ENCODE results near the gene CIITA.
A peak's percentile ranks its signal among the peaks of the same experiment; 100 is the strongest.

Gene CIITA

DNA sequence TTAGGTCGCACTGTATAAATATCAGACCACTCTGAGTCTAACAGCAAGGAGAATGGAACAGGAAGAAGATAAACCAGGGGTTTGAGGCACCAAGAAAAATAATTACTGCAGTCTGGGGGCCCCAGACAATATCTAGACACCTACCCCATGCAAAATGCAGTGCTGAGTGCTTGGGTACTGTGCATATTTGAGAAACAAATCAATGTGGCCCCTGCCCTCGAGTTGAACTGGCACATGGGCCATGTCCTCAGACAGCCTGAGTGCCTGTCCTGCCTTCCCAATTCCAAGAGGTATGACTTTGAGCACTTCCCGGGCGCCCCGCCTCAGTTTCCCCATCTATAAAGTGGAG is 6.2 kb upstream of the CIITA start:
- Histone ChIP-seq H3K4me1 (ENCODE audit: control insufficient read depth, low read length) (peaks cover 98% of the 10 kb centered on the region), H3K4me3 (ENCODE audit: low read length) (peak overlapping the region; percentile 59), H3K4me2 (ENCODE audit: low read length) (peak overlapping the region; percentile 83), H3F3A (ENCODE audit: control insufficient read depth, insufficient read depth) (peaks cover 14% of the 10 kb centered on the region; the same call in 1 of the 2 replicates), H4K20me1 (ENCODE audit: control insufficient read depth, insufficient read depth, low read depth, low read length) (no peaks in the 10 kb centered on the region), H3K36me3 (ENCODE audit: control insufficient read depth, low read length) (no peaks in the 10 kb centered on the region; the same call in 1 of the 2 replicates), H3K27ac (ENCODE audit: low read depth, low read length) (peak overlapping the region; percentile 84; the same call in 1 of the 2 replicates), H3K27me3 (ENCODE audit: control insufficient read depth, low read length) (0 out of 2 replicates have a peak, but pooled peaks cover 3% of the 10 kb centered on the region), H3K9me2 (replicated peaks; ENCODE audit: control insufficient read depth, low read length) (no peaks in the 10 kb centered on the region), H3K79me2 (ENCODE audit: control insufficient read depth, low read length) (no peaks in the 10 kb centered on the region), H3K9me3 (ENCODE audit: control insufficient read depth, insufficient read depth, low read length) (no peaks in the 10 kb centered on the region)
- TF ChIP-seq EZH2phosphoT487 (IDR thresholded peaks at IDR 0.05; ENCODE audit: borderline replicate concordance, low read length), result no peak
- TF ChIP-seq, protein P1, sequence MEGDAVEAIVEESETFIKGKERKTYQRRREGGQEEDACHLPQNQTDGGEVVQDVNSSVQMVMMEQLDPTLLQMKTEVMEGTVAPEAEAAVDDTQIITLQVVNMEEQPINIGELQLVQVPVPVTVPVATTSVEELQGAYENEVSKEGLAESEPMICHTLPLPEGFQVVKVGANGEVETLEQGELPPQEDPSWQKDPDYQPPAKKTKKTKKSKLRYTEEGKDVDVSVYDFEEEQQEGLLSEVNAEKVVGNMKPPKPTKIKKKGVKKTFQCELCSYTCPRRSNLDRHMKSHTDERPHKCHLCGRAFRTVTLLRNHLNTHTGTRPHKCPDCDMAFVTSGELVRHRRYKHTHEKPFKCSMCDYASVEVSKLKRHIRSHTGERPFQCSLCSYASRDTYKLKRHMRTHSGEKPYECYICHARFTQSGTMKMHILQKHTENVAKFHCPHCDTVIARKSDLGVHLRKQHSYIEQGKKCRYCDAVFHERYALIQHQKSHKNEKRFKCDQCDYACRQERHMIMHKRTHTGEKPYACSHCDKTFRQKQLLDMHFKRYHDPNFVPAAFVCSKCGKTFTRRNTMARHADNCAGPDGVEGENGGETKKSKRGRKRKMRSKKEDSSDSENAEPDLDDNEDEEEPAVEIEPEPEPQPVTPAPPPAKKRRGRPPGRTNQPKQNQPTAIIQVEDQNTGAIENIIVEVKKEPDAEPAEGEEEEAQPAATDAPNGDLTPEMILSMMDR (IDR thresholded peaks at IDR 0.05; ENCODE audit: low read depth, low read length, poor library complexity, severe bottlenecking), result no peak

DNA sequence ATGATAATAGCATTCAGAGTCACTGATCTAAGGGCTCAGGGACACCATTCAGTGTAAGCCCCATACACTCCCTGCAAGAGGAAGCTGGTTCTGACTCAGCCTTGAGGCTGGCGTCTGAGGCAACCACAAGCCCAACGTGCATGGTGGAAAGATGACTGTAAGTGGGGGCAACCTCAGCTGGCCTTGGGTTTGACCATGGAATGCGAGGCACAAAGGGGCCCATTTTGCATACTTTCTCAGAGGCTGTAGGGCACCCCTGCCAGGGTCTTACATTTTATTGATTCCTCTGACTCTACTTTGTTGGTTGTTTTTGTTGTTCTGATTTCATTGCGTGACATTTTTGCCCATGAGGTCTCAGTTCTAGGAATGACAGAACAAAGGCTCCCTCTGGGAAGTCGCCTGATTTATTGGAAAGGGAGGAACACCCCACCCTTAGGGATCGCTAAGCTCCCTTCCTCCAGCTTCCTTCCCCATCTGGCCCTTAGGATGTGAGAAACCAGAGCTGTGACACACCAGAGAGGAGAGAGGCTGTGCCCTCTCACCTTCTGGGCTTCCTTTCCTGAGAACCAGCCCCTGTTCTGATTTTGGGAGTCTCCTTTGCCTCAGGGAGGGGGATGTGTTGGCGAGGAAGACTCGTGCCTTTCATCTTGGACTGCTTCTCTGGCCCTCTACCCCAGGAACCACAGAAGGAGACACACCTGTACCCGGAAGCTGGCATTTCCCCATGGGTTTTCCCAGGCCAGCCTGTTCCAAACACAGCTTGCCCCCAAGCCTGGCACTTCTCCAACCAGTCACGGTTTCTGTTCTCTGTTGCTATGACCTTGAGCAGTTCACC is 5.6 kb upstream of the CIITA start:
- Histone ChIP-seq H3K36me3 (ENCODE audit: control insufficient read depth, low read length) (no peaks in the 10 kb centered on the region; the same call in 1 of the 2 replicates), H4K20me1 (ENCODE audit: control insufficient read depth, insufficient read depth, low read depth, low read length) (no peaks in the 10 kb centered on the region), H3K27ac (ENCODE audit: low read depth, low read length) (0 out of 2 replicates have a peak overlapping the region, but pooled peaks have one; percentile 84), H3K4me2 (ENCODE audit: low read length) (peak overlapping the region; percentile 83), H3K9me2 (replicated peaks; ENCODE audit: control insufficient read depth, low read length) (no peaks in the 10 kb centered on the region), H3K4me1 (ENCODE audit: control insufficient read depth, low read length) (peaks cover 98% of the 10 kb centered on the region), H3K79me2 (ENCODE audit: control insufficient read depth, low read length) (no peaks in the 10 kb centered on the region), H3K9me3 (ENCODE audit: control insufficient read depth, insufficient read depth, low read length) (no peaks in the 10 kb centered on the region), H3K4me3 (ENCODE audit: low read length) (peak overlapping the region; percentile 59), H3F3A (ENCODE audit: control insufficient read depth, insufficient read depth) (peaks cover 17% of the 10 kb centered on the region; the same call in 1 of the 2 replicates), H3K27me3 (ENCODE audit: control insufficient read depth, low read length) (0 out of 2 replicates have a peak, but pooled peaks cover 3% of the 10 kb centered on the region)
- TF ChIP-seq, protein P1 (IDR thresholded peaks at IDR 0.05; ENCODE audit: low read depth, low read length, poor library complexity, severe bottlenecking), result no peak
- no peak for TF ChIP-seq EZH2phosphoT487 (IDR thresholded peaks at IDR 0.05; ENCODE audit: borderline replicate concordance, low read length)

DNA sequence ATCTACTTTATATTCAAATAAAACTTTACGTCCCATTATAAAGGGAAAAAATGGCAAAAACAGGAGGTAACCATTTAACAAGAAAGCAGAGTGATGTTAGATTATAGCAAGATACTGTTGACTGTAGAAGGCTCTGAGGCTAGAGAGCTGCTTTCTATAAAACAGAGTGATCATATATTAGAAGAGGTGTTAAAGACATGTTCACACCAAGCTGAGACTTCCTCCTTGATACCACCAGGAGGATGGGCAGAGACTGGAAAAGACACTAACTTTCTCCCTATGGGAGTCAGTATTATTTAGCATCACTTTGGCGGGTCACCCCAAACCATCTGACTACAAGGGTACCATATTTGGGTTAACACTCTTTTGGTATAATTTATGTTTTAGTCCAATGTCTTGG is 687 bp upstream of the CIITA start:
- peaks cover 93% of the 10 kb centered on the region for H3K4me1 ChIP-seq (ENCODE audit: control insufficient read depth, low read length)
- H3K79me2 ChIP-seq (ENCODE audit: control insufficient read depth, low read length), result peaks cover 43% of the 10 kb centered on the region
- TF ChIP-seq, protein P1 (IDR thresholded peaks at IDR 0.05; ENCODE audit: low read depth, low read length, poor library complexity, severe bottlenecking), result no peak
- no peak for TF ChIP-seq EZH2phosphoT487 (IDR thresholded peaks at IDR 0.05; ENCODE audit: borderline replicate concordance, low read length)
- H3K9me2 ChIP-seq (replicated peaks; ENCODE audit: control insufficient read depth, low read length), result no peaks in the 10 kb centered on the region
- H3F3A ChIP-seq (ENCODE audit: control insufficient read depth, insufficient read depth), result peaks cover 26% of the 10 kb centered on the region
- peak overlapping the region; percentile 88 for H3K4me2 ChIP-seq (ENCODE audit: low read length)
- no peaks in the 10 kb centered on the region for H3K9me3 ChIP-seq (ENCODE audit: control insufficient read depth, insufficient read depth, low read length)
- peak overlapping the region; percentile 86 for H3K27ac ChIP-seq (ENCODE audit: low read depth, low read length)
- H4K20me1 ChIP-seq (ENCODE audit: control insufficient read depth, insufficient read depth, low read depth, low read length), result no peaks in the 10 kb centered on the region
- 0 out of 2 replicates have a peak, but pooled peaks cover 3% of the 10 kb centered on the region for H3K27me3 ChIP-seq (ENCODE audit: control insufficient read depth, low read length)
- peak overlapping the region; percentile 94 for H3K4me3 ChIP-seq (ENCODE audit: low read length)
- peaks cover 41% of the 10 kb centered on the region for H3K36me3 ChIP-seq (ENCODE audit: control insufficient read depth, low read length)

Measured in DOHH2 (cell line).